ENCODE measurements around the gene IGHMBP2. TPM values are rescaled to one million over a fixed set of nuclear protein-coding genes. Genes with fewer than 3 reads are reported as not detected.

IGHMBP2 gene
- total RNA-seq, 1 donor from 2014 or later, result 13.2 TPM

- no peak for TF ChIP-seq CTCF (IDR thresholded peaks at IDR 0.05; ENCODE audit: borderline replicate concordance)
- Histone ChIP-seq H3K36me3 (no peaks in the 10 kb centered on the region), H3K27ac (replicated peaks) (no peak overlapping the region), H3K9me3 (replicated peaks) (peaks cover 8% of the 10 kb centered on the region), H3K4me3 (no peak overlapping the region), H3K27me3 (ENCODE audit: low read depth) (no peaks in the 10 kb centered on the region), H3K4me1 (peaks cover 31% of the 10 kb centered on the region)
- no peak for DNase-seq
- intact Hi-C loops (cut with micrococcal nuclease), result no loop called here
Observed at GRCh38 chr11:68977781-68978625, 74.3 kb downstream of the IGHMBP2 start.

GRCh38 chr11:68978626-68978930 lies 74.9 kb downstream of the IGHMBP2 start:
- peaks cover 8% of the 10 kb centered on the region for H3K9me3 ChIP-seq (replicated peaks)
- H3K27me3 ChIP-seq (ENCODE audit: low read depth), result no peaks in the 10 kb centered on the region
- H3K36me3 ChIP-seq, result no peaks in the 10 kb centered on the region
- intact Hi-C loops (cut with micrococcal nuclease), result no loop called here
- H3K4me1 ChIP-seq, result peaks cover 26% of the 10 kb centered on the region
- DNase-seq, result no peak
- H3K27ac ChIP-seq (replicated peaks), result no peak overlapping the region
- H3K4me3 ChIP-seq, result no peak overlapping the region
- no peak for TF ChIP-seq CTCF (IDR thresholded peaks at IDR 0.05; ENCODE audit: borderline replicate concordance)

GRCh38 chr11:68978931-68979594 lies 75.4 kb downstream of the IGHMBP2 start:
- Histone ChIP-seq H3K36me3 (no peaks in the 10 kb centered on the region), H3K27me3 (ENCODE audit: low read depth) (no peaks in the 10 kb centered on the region), H3K27ac (replicated peaks) (no peak overlapping the region), H3K4me1 (peaks cover 24% of the 10 kb centered on the region), H3K4me3 (no peak overlapping the region), H3K9me3 (replicated peaks) (peaks cover 8% of the 10 kb centered on the region)
- DNase-seq, result no peak
- intact Hi-C loops (cut with micrococcal nuclease), result no loop called here
- no peak for TF ChIP-seq CTCF (IDR thresholded peaks at IDR 0.05; ENCODE audit: borderline replicate concordance)

GRCh38 chr11:68979931-68980775 lies 76.5 kb downstream of the IGHMBP2 start:
- no peak overlapping the region for H3K4me3 ChIP-seq
- no peaks in the 10 kb centered on the region for H3K27me3 ChIP-seq (ENCODE audit: low read depth)
- no peak for DNase-seq
- intact Hi-C loops (cut with micrococcal nuclease), result no loop called here
- no peak overlapping the region for H3K27ac ChIP-seq (replicated peaks)
- no peaks in the 10 kb centered on the region for H3K36me3 ChIP-seq
- H3K9me3 ChIP-seq (replicated peaks), result peaks cover 8% of the 10 kb centered on the region
- H3K4me1 ChIP-seq, result peaks cover 24% of the 10 kb centered on the region
- TF ChIP-seq CTCF (IDR thresholded peaks at IDR 0.05; ENCODE audit: borderline replicate concordance), result no peak

GRCh38 chr11:68980776-68981065 lies 77.0 kb downstream of the IGHMBP2 start, which contains the start of gene MRGPRD:
MRGPRD (minus strand) TSS chr11:68980986; CDS start chr11:68980986, 0 bp downstream.
- Histone ChIP-seq H3K9me3 (replicated peaks) (peaks cover 8% of the 10 kb centered on the region), H3K27ac (replicated peaks) (no peak within 1 kb of the TSS), H3K27me3 (ENCODE audit: low read depth) (no peaks in the 10 kb centered on the region), H3K36me3 (no peaks in the 10 kb centered on the region), H3K4me1 (peaks cover 24% of the 10 kb centered on the region), H3K4me3 (no peak within 1 kb of the TSS)
- intact Hi-C loops (cut with micrococcal nuclease), result no loop called here
- DNase-seq, result no peak
- TF ChIP-seq CTCF (IDR thresholded peaks at IDR 0.05; ENCODE audit: borderline replicate concordance), result no peak

Measured in left ventricle myocardium inferior (tissue), 1 donor.